Measurements from ENCODE around the gene SNCAIP.

Gene SNCAIP

DNA sequence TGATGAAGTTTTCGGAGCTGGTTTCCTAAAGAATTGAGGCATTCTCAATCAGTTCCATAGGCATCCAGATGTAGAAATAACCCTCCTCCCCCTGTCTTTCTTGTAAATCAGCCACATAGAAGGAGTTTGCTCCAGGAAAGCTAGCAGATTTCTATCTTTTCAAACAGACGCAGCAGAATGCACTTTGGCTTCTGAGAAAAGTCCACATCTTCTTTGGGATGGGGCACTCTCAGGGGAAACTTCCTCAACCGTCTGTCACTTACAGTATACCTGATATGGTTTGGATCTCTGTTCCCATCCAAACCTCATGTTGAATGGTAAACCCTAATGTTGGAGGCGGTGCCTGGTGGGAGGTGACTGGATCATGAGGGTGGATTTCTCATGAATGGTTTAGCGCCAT is 94.1 kb downstream of the SNCAIP start:
- TF ChIP-seq EZH2phosphoT487 (conservative IDR thresholded peaks at IDR 0.05; ENCODE audit: low read length): no peak
- TF ChIP-seq, protein P1, sequence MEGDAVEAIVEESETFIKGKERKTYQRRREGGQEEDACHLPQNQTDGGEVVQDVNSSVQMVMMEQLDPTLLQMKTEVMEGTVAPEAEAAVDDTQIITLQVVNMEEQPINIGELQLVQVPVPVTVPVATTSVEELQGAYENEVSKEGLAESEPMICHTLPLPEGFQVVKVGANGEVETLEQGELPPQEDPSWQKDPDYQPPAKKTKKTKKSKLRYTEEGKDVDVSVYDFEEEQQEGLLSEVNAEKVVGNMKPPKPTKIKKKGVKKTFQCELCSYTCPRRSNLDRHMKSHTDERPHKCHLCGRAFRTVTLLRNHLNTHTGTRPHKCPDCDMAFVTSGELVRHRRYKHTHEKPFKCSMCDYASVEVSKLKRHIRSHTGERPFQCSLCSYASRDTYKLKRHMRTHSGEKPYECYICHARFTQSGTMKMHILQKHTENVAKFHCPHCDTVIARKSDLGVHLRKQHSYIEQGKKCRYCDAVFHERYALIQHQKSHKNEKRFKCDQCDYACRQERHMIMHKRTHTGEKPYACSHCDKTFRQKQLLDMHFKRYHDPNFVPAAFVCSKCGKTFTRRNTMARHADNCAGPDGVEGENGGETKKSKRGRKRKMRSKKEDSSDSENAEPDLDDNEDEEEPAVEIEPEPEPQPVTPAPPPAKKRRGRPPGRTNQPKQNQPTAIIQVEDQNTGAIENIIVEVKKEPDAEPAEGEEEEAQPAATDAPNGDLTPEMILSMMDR (IDR thresholded peaks at IDR 0.05; ENCODE audit: insufficient read depth, low read length, poor library complexity, severe bottlenecking): no peak
- Histone ChIP-seq H3K27me3 (ENCODE audit: low read length) (no peaks in the 10 kb centered on the region), H3K79me2 (ENCODE audit: insufficient read depth, low read length) (no peaks in the 10 kb centered on the region), H3K9me3 (ENCODE audit: insufficient read depth, low read length) (no peaks in the 10 kb centered on the region), H3F3A (ENCODE audit: insufficient read depth) (no peaks in the 10 kb centered on the region), H4K20me1 (ENCODE audit: low read depth, low read length) (no peaks in the 10 kb centered on the region), H3K9ac (ENCODE audit: low read length) (no peak overlapping the region), H2AFZ (ENCODE audit: low read depth, low read length, severe bottlenecking) (no peak overlapping the region), H3K4me3 (ENCODE audit: insufficient read depth, low read length, poor library complexity, severe bottlenecking) (no peak overlapping the region), H3K27ac (ENCODE audit: low read depth, low read length) (no peak overlapping the region), H3K4me2 (ENCODE audit: low read depth, low read length, poor library complexity, severe bottlenecking) (no peak overlapping the region), H3K9me2 (replicated peaks; ENCODE audit: insufficient read depth, low read length) (no peaks in the 10 kb centered on the region), H3K36me3 (ENCODE audit: low read length) (no peaks in the 10 kb centered on the region)

DNA sequence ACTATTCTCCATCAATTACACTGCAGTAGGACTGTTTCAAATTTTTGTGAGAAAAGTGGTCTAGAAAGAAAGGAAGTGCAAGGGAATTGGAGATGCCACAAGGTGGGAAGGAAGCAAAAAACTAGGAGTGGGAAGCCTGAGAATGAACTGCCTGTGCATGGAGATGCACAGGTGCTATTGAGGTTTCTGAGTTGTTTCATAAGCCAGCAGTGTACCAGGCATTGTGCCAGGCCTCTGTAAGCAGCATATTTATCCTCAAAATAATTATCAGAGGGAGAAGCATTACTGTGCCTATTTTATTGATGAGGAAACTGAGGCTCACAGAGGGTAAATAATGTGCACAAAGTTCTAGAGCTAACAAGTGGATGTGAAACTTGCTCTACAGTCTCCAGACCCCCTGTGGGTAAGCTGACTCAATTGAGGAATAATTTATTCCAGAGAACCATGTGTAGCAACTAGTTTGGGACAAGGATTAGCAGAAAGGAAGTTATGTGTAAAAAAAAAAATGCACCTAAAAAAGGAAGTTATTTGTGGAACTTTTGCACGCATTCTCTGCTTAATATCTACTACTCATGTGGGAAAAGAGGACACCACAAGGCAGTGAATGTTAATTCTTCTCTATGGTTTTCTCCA is 96.7 kb downstream of the SNCAIP start:
- no peaks in the 10 kb centered on the region for H3F3A ChIP-seq (ENCODE audit: insufficient read depth)
- no peaks in the 10 kb centered on the region for H3K27me3 ChIP-seq (ENCODE audit: low read length)
- no peak overlapping the region for H3K4me2 ChIP-seq (ENCODE audit: low read depth, low read length, poor library complexity, severe bottlenecking)
- no peaks in the 10 kb centered on the region for H3K9me3 ChIP-seq (ENCODE audit: insufficient read depth, low read length)
- H3K79me2 ChIP-seq (ENCODE audit: insufficient read depth, low read length): no peaks in the 10 kb centered on the region
- H3K9me2 ChIP-seq (replicated peaks; ENCODE audit: insufficient read depth, low read length): no peaks in the 10 kb centered on the region
- H3K9ac ChIP-seq (ENCODE audit: low read length): no peak overlapping the region
- H2AFZ ChIP-seq (ENCODE audit: low read depth, low read length, severe bottlenecking): no peak overlapping the region
- H4K20me1 ChIP-seq (ENCODE audit: low read depth, low read length): no peaks in the 10 kb centered on the region
- H3K36me3 ChIP-seq (ENCODE audit: low read length): no peaks in the 10 kb centered on the region
- TF ChIP-seq, protein P1 (IDR thresholded peaks at IDR 0.05; ENCODE audit: insufficient read depth, low read length, poor library complexity, severe bottlenecking): no peak
- TF ChIP-seq EZH2phosphoT487 (conservative IDR thresholded peaks at IDR 0.05; ENCODE audit: low read length): no peak
- no peak overlapping the region for H3K27ac ChIP-seq (ENCODE audit: low read depth, low read length)
- H3K4me3 ChIP-seq (ENCODE audit: insufficient read depth, low read length, poor library complexity, severe bottlenecking): no peak overlapping the region

DNA sequence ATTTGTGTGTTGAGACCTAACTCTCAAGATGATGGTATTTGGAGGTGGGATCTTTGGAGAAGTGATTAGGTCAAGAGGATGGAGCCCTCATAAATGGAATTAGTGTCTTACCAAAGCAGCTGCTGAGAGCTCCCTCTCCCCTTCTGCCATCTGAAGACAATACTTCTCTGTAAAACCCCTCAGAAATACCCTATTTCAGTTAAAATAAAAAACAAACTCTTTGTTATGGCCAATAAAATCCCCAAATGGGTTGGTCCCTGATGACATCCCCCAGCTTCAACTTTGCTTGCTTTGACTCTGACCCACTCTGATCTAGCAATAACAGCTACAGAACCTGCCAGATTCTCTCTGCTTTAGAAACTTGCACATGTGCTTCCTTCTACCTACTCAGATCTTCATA is 100.9 kb downstream of the SNCAIP start:
- no peaks in the 10 kb centered on the region for H4K20me1 ChIP-seq (ENCODE audit: low read depth, low read length)
- TF ChIP-seq, protein P1 (IDR thresholded peaks at IDR 0.05; ENCODE audit: insufficient read depth, low read length, poor library complexity, severe bottlenecking): no peak
- no peak for TF ChIP-seq EZH2phosphoT487 (conservative IDR thresholded peaks at IDR 0.05; ENCODE audit: low read length)
- H3K27me3 ChIP-seq (ENCODE audit: low read length): no peaks in the 10 kb centered on the region
- H3K9me3 ChIP-seq (ENCODE audit: insufficient read depth, low read length): no peaks in the 10 kb centered on the region
- no peaks in the 10 kb centered on the region for H3K79me2 ChIP-seq (ENCODE audit: insufficient read depth, low read length)
- no peak overlapping the region for H3K27ac ChIP-seq (ENCODE audit: low read depth, low read length)
- H3K9me2 ChIP-seq (replicated peaks; ENCODE audit: insufficient read depth, low read length): no peaks in the 10 kb centered on the region
- H3K36me3 ChIP-seq (ENCODE audit: low read length): no peaks in the 10 kb centered on the region
- H3K4me3 ChIP-seq (ENCODE audit: insufficient read depth, low read length, poor library complexity, severe bottlenecking): no peak overlapping the region
- H3K4me2 ChIP-seq (ENCODE audit: low read depth, low read length, poor library complexity, severe bottlenecking): no peak overlapping the region
- H2AFZ ChIP-seq (ENCODE audit: low read depth, low read length, severe bottlenecking): no peak overlapping the region
- no peak overlapping the region for H3K9ac ChIP-seq (ENCODE audit: low read length)
- H3F3A ChIP-seq (ENCODE audit: insufficient read depth): no peaks in the 10 kb centered on the region
